Inflammatory macrophage (primary cell): ENCODE data around the gene LRIG3.
"Not testable (repeated sequence)": the region's sequence is repeated elsewhere in the genome, so short reads cannot be mapped to it uniquely, and the experiment has no call there.

ENCODE experiments used
- DNase-seq, 2 donors: peaks; one replicate each; pipeline ENCODE4 v3.0.0-alpha.2; 2020 to 2022
- total RNA-seq, 18 experiments: gene quantifications; one replicate each; lab custom pipeline; 2026; ENCODE audit warnings: mixed read lengths in 6 of 18, inconsistent platforms in 2 of 18; lab: John Stamatoyannopoulos, UW

LRIG3 gene, protein sequence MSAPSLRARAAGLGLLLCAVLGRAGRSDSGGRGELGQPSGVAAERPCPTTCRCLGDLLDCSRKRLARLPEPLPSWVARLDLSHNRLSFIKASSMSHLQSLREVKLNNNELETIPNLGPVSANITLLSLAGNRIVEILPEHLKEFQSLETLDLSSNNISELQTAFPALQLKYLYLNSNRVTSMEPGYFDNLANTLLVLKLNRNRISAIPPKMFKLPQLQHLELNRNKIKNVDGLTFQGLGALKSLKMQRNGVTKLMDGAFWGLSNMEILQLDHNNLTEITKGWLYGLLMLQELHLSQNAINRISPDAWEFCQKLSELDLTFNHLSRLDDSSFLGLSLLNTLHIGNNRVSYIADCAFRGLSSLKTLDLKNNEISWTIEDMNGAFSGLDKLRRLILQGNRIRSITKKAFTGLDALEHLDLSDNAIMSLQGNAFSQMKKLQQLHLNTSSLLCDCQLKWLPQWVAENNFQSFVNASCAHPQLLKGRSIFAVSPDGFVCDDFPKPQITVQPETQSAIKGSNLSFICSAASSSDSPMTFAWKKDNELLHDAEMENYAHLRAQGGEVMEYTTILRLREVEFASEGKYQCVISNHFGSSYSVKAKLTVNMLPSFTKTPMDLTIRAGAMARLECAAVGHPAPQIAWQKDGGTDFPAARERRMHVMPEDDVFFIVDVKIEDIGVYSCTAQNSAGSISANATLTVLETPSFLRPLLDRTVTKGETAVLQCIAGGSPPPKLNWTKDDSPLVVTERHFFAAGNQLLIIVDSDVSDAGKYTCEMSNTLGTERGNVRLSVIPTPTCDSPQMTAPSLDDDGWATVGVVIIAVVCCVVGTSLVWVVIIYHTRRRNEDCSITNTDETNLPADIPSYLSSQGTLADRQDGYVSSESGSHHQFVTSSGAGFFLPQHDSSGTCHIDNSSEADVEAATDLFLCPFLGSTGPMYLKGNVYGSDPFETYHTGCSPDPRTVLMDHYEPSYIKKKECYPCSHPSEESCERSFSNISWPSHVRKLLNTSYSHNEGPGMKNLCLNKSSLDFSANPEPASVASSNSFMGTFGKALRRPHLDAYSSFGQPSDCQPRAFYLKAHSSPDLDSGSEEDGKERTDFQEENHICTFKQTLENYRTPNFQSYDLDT
- 0 to 0.26 (median 0.04) reads per million in 18 experiments for total RNA-seq

DNA sequence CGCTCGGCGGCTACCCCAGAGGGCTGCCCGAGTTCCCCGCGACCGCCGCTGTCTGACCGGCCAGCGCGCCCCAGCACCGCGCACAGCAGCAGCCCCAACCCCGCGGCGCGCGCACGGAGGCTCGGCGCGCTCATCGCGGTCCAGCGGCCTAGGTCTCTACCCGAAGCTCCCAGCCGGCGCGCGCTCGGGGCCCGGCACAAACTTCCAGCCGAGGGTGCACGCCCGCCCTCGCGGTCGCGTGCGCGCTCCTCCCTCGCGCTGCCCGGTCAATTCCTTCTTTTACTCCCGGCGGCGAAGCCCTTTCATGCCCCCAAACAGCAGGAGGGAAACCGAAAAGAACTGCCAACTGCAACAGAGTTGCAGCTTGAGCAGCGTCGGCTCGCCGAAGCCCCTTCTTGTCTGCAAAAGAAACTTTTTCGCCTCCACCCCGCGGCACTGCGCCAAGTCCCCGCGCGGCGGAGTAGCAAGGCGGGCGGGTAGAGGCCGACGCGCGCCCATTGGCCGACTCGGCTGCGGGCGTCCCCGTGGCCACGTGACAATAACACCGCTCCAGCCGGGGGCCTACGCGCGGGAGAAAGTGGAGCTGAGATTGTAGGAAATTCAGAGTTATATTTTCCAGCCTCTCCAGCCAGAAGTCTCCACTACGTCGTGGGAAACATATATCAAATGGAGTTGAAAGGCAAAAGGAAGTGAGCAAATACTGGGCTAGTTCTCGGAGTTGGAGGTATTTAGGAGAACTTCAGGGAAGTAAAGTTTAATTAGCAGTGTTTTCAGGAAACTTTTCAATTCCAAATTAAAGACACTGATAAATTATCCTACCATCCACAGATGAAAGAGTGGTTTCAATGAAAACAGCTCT is at the start of gene LRIG3:
TSS of gene LRIG3 (minus strand) at position 403 of the 859 bp plus-strand sequence. CDS start at position 134, 269 bp downstream.
- peak in 1 of 2 donors; percentile 13 for DNase-seq

DNA sequence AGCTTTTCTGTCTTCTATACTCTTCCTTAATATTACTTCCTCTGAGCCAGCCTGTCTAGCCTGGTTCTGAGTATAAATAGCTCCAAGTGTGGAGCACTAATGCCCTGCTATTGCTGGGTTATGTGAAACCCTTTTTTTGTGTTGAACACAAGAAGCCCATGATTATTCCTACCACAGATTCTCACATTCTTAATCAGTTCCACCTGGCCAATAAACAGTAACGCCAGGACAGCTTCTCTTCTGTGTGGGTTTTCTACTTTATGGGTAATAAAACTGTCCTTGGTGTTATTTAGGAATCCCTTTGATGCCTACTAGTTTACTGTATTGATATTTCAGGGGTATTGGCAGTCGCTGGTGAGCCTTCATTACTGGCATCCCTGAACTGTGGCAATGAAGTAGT is 48.9 kb upstream of the LRIG3 start:
- no peak for DNase-seq

DNA sequence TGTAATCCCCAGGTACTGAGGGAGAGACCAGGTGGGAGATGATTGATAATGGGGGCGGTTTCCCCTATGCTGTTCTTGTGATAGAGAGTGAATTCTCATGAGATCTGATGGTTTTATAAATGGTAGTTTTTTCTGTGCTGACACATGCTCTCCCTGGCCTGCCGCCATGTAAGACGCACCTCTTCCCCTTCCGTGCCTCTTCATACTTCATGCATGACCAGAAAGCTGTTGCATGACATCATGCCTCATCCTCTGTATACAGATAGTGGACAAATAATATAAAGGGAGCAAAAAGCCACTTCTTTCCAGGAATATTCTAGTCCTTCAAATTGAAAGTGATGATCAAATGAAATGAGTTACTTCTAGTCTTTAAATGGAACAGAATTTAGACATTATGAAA is 47.3 kb upstream of the LRIG3 start:
- no peak for DNase-seq

DNA sequence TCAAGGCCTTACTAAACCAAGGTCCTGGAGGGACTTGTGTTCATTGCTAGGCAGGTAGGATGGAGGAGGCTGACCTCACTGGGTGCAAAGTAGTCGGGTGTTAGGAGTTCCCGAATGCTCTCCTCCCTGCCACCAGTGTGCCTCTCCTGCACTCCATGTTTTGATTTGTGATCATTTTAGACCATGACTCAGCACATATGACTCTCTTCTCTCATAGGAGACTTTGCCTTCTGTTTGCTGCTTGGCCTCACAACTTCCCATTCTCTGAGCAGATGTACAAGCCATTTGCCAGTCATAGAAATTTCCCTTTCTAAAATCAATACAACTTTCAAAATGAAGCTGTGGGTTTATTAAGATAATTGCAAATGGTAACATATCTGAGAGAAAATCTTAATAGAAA is 46.6 kb upstream of the LRIG3 start:
- no peak for DNase-seq

DNA sequence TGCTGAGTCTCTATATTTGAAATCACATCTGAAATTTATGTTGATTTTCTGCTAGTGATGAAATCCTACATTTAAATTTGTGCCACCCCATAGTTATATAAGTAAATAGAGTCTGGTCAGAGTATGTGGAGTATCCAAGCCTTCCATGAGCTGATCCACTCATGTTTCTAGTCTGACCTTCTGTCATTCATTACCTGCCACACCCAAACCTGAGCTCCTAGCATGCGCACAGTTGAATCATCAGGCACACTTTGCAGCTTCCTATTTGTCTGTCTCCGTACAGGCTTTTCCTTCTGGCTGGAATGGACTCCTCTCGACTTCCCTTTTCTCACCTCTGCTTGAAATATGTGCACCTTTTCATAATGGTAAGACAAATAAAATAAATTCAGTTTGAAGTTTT is 45.3 kb upstream of the LRIG3 start:
- DNase-seq: no peak

DNA sequence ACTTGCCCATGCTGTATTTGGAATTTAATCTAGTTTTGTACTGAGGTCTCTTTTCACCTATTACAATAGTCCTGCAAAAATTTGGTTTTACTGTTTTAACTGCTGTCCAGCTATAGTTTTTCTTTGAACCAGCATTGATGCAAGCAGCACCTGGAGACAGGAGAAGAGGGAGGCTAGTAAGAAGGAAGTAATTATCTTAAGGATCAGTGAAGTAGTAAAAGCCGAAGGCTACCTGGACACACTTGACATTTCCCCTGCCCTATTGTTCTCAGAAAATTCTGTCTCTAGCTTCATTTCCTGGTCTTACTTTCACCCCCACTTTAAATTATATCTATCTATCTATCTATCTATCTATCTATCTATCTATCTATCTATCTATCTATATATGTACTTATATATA is 43.5 kb upstream of the LRIG3 start:
- DNase-seq: no peak

DNA sequence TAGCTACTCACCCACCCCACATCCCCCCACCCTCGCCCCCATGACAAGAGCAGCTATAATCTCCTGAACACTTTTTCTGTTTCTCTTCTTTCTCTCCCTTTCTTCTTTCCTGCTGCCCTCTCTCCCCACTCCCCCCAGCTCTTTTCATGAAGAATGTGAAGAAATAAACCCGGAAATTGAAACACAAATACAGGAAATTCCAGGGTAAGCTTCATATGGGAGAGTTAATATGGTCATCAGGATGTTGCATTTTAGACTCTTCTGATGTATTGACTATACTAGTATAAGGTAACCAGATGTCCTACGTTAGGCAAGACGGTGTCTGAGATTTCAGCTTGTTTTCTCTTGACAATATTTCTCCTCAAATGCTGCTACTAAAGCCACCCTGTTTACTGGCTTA is 41.6 kb upstream of the LRIG3 start:
- DNase-seq: no peak

DNA sequence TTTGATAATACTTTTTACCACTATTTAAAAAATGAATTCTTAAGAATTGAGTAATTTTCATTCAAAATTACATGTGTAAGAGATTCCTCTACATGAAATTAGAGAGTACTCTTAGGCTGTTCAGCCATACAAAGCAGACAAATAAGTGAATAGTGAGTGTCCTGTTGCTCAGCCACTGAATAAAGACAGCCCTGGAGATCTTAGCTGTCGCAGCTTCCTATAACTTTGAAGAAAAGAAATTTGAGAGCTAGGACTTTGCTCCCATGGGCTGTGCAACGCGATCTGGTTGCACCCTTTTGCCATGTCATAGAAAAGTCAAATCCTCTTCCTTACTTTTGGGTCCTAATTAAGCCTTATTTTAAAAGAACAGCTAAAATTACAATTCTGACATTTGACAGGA is 40.9 kb upstream of the LRIG3 start:
- no peak for DNase-seq

DNA sequence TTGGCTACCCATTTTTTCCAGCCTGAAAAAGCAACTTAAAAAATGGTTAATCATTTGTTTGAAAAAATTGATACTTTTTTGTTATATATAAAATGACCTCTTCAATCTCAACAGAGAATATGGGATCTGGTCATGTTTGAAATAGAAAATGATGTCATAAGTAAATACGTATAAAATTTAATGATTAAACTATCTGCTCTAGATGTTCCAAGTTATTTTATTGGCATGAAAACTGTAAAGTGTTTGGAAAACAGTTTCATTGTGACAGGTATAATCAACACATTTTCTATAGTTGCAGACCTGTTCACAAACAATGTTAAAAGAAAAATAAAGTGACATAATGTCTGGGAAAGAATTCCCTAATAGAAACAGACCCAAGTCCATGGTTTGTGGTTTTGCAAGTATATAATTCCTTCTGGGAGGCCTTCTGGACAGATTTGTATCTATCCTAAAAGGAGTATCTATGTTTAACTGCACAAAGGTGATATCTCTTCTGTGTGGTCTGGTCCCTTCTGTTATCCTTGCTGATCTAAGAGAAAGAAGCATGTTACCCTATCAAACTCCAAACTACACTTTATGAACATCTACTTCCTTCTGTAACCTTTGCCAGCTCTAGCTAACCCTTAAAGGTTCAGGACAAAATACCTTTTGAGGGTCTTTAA is 39.5 kb upstream of the LRIG3 start:
- DNase-seq: no peak

DNA sequence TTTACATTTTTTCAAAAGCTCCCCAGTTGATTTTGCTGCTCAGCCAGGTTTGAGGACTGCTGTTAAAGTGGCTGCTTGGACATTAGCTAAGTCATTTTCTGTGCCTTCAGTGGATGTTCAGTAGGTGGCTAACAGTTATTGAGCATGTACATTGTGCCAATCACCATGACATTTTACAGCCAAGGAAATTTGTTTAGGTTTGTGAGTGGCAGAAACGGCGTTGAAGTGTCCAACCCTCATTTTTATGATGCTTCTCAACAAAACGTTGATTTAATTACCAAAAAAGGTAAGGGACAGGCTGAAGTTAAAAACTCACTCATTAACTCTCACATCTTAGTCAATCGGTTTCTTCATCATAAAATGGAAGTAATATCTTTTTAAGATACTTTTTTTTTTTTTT is 37.0 kb upstream of the LRIG3 start:
- no peak for DNase-seq

DNA sequence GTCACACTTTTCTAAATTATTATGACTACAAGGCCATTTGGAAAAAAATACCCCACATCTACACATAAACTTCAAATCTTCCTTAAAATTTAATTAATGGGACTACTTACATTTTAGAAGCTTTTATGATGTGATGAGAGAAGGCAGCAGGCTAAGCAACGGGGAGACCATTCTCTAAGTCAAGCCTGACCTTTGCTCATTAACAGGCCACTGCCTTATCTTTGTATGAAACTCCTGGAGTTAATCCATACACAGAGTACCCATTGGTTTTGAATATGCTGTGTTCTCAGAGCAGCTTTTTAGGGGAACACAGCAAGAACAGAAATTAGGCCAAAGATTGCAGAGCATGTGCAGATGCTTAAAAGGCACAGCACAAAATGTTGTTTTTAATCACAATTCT is 35.5 kb upstream of the LRIG3 start:
- no peak for DNase-seq

DNA sequence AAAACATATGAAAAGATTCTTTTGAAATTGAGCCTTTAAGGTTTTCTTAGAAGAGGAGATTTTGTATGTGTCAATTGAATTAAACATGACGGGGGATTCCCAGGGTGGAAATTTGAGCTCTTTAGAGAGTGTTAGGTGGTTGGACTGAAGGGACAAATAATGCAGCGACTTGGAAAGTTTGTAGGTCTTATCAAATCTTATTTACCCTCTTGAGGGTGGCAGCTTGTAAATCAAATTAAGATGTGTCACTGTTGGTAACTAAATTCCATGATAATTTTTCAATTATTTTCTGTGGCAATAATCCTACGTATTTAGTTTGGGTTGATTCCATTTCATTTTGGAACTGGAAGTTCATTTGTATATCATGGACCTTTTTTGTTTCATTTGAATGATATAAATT is 33.7 kb upstream of the LRIG3 start:
- no peak for DNase-seq

DNA sequence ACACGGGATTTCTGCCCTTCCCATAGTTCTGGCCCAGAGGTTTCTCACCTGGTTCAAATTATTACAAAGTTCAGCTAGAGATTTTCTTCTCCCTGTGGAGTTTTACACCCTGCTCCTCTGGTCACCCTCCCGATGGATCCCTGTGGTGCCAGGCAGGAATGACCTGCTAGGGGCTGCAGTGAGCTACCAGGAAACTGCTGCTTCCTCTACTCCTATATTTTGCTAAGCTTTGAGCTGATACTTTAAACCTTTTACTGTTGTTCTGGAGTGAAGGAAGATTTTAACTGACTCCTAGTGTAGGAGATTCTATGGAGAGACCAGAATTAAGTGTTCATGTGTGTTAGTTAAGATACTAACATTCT is 30.4 kb upstream of the LRIG3 start:
- DNase-seq: no peak

DNA sequence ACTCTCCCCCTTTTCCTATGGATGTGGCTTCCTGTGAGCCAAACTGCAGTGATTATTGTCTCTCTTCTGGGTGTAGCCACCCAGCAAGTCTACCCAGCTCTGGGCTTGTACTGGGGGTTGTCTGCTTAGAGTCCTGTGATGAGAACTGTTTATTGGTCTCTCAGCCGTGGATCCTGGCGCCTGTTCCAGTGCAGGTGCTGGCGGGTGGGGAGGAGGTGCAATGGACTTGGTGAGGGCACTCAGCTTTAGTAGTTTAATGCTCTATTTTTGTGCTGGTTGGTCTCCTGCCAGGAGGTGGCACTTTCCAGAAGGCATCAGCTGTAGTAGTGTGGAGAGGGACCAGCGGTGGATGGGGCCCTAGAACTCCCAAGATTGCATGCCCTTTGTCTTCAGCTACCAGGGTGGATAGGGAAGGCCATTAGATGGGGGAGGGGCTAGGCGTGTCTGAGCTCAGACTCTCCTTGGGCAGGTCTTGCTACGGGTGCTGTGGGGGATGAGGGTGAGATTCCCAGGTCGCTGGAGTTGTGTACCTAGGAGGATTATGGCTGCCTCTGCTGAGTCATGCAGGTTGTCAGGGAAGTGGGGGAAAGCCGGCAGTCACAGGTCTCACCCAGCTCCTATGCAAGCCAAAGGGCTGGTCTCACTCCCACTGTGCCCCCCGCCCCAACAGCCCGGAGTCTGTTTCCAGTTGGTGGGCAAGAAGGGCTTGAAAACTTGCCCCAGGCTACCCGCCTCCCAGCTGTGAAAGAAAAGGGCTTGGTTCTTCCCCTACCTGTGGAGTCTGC is 29.8 kb upstream of the LRIG3 start:
- DNase-seq: not testable (repeated sequence)

DNA sequence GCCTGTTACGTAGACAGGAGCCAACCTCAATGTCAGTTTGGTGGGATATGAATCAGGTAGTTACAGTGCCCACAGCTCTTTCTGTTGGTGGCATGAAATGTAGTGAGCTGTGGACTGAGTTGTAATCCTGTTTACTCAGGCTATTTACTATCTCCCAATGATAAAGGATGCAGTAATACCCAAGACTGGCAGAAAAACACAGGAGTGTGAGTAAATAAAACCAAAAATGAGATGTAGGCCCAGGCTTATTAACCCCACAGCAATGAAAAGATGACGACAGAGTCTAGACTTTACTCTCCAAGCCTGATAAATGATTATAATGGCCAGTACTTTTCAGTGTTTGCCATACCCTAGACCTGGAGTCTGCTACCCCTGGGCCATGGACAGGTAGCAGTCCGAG is 22.8 kb upstream of the LRIG3 start:
- no peak for DNase-seq

DNA sequence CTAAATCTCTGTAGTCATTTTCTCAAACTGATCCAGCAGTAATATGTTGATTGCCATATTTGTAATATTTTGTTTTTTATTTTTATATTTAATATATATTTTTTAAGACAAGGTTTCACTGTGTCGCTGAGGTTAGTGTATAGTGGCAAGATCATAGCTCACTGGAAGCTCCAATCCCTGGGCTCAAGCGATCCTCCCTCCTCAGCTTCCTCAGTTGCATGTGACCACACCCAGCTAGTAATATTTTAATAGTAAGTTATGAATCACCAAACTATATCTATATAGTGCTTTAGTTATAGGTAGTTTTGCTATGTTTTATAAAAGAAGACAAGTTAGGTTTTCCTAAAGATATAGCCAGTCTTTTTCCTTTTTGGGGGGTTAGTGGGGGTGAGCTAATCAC is 22.0 kb upstream of the LRIG3 start:
- no peak for DNase-seq

DNA sequence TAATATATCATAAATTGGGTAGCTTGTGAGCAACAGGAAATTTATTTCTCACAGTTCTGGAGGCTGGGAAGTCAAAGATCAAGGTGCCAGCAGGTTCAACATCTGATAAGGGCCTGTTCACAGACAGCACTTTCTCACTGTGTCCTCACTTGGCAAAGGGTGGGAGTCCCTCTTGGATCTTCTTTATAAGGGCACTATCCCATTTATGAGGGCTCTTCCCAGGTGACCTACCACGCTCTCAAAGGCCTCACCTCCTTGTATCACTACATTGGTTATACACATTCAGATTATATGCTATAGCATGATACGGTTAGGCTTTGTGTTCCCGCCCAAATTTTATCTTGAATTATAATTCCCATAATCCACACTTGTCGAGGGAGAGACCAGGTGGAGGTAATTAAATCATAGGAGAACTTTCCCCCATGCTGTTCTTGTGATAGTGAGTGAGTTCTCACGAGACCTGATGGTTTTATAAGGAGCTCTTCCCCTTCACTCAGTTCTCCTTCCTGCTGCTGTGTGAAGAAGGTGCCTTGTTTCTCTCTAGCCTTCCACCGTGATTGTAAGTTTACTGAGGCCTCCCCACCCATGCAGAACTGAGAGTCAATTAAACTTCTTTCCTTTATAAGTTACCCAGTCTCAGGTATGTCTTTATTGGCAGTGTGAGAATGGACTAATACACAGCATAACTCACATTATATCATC is 19.2 kb upstream of the LRIG3 start:
- DNase-seq: no peak

DNA sequence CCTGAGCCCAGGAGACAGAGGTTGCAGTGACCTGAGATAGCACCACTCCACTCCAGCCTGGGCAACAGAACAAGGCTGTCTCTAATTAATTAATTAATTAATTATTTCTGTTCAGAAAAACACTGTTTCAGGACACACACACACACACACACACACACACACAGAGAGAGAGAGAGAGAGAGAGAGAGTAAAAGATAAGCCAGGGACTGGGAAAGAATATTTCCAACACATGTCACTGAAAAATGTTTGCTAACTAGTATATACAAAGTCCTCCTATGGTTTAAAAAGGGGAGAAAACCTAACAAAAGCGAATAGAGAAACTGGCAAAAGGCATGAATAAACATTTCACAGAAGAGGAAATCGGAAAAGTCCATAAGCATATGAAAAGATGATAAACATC is 18.1 kb upstream of the LRIG3 start:
- no peak for DNase-seq

DNA sequence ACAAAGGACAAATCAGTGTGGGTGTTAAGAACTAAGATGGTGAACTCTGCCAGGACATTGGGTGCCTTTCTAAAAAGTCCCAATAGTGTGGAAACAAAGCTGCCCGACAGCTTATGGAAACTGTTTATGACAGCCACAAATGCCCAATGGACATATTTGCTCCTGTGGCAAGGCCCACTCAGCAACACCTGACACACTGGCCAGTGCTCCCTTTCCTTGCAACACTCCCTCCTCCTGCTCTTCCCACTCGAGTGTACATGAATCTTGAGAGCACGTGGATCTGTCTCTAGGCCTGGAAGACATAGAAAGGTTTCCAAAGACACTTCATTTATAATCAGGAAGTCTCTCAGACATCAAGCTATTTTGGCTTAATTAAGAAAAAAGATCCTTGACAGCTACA is 14.2 kb upstream of the LRIG3 start:
- DNase-seq: no peak
